OCI-LY1 (cell line): ENCODE measurements around the gene CPEB1.

Experiments used
- H2AFZ ChIP-seq: fragments of 200-600 bp; sonication (generic), shearing (Covaris generic); 2 replicates; pipeline ENCODE4 v1.6.0; 2014; ENCODE audit warnings: antibody characterized with exemption, mild to moderate bottlenecking, low read length
- H3F3A ChIP-seq: fragments of 200-600 bp; sonication (generic), shearing (Covaris generic); 2 replicates; pipeline ENCODE4 v1.6.0; 2014; ENCODE audit warnings: mild to moderate bottlenecking, antibody characterized with exemption, low read length, moderate library complexity; ENCODE audit not compliant: insufficient read depth
- H3K27ac ChIP-seq: fragments of 200-600 bp; sonication (generic); 2 replicates; pipeline ENCODE4 v1.5.1; 2014; ENCODE audit warnings: low read length, mixed run types, mild to moderate bottlenecking, low read depth; ENCODE audit not compliant: poor library complexity, severe bottlenecking
- H3K27me3 ChIP-seq: fragments of 200-600 bp; sonication (generic); 2 replicates; pipeline ENCODE4 v1.6.0; 2014; ENCODE audit warnings: antibody characterized with exemption, mild to moderate bottlenecking, low read length, moderate library complexity; ENCODE audit not compliant: insufficient read depth
- H3K36me3 ChIP-seq: fragments of 200-600 bp; sonication (generic); 2 replicates; pipeline ENCODE4 v1.6.1; 2014; ENCODE audit warnings: mild to moderate bottlenecking, antibody characterized with exemption, low read length, moderate library complexity, mixed read lengths; ENCODE audit not compliant: insufficient read depth
- H3K4me1 ChIP-seq: fragments of 200-600 bp; sonication (generic); 2 replicates; pipeline ENCODE4 v1.5.1; 2014; ENCODE audit warnings: mild to moderate bottlenecking, low read length, moderate library complexity; ENCODE audit not compliant: insufficient read depth, severe bottlenecking
- H3K4me2 ChIP-seq: fragments of 200-600 bp; sonication (generic), shearing (Covaris generic); 2 replicates; pipeline ENCODE4 v1.6.1; 2014; ENCODE audit warnings: low read length
- H3K4me3 ChIP-seq: fragments of 200-600 bp; sonication (generic); 2 replicates; pipeline ENCODE4 v1.5.1; 2014; ENCODE audit warnings: low read length, low read depth, mild to moderate bottlenecking, mixed read lengths; ENCODE audit not compliant: poor library complexity, severe bottlenecking
- H3K79me2 ChIP-seq: fragments of 200-600 bp; shearing (Covaris generic); 2 replicates; pipeline ENCODE4 v1.6.1; 2016; ENCODE audit warnings: mixed run types, low read length, mixed read lengths; ENCODE audit not compliant: insufficient read depth
- H3K9ac ChIP-seq: fragments of 200-600 bp; sonication (generic), shearing (Covaris generic); 2 replicates; pipeline ENCODE4 v1.6.1; 2014; ENCODE audit warnings: mild to moderate bottlenecking, low read length, mixed read lengths
- H3K9me2 ChIP-seq: fragments of 200-600 bp; sonication (generic), shearing (Covaris generic); 2 replicates; pipeline ENCODE4 v1.6.1; 2014; ENCODE audit warnings: low read depth, mild to moderate bottlenecking, low read length, mixed read lengths
- H3K9me3 ChIP-seq: fragments of 200-600 bp; shearing (Covaris generic); 2 replicates; pipeline ENCODE4 v1.6.1; 2014; ENCODE audit warnings: low read length, mixed read lengths
- H4K20me1 ChIP-seq: fragments of 200-600 bp; sonication (generic), shearing (Covaris generic); 2 replicates; pipeline ENCODE4 v1.6.0; 2016; ENCODE audit warnings: mild to moderate bottlenecking, low read length; ENCODE audit not compliant: insufficient read depth
- EZH2 ChIP-seq: fragments of 200-600 bp; sonication (generic), shearing (Covaris generic); IDR thresholded peaks from 2 replicates; pipeline ENCODE4 v1.8.0; 2017; ENCODE audit warnings: borderline replicate concordance, mixed run types, mild to moderate bottlenecking, antibody characterized with exemption, low read length, moderate library complexity, mixed read lengths
- TF ChIP-seq, protein P1 (sequence below): fragments of 200-600 bp; sonication (generic), shearing (Covaris generic); IDR thresholded peaks from 2 replicates; pipeline ENCODE4 v1.5.1; 2017; ENCODE audit warnings: mild to moderate bottlenecking, antibody characterized with exemption, low read length, moderate library complexity, mixed read lengths

Gene CPEB1

DNA sequence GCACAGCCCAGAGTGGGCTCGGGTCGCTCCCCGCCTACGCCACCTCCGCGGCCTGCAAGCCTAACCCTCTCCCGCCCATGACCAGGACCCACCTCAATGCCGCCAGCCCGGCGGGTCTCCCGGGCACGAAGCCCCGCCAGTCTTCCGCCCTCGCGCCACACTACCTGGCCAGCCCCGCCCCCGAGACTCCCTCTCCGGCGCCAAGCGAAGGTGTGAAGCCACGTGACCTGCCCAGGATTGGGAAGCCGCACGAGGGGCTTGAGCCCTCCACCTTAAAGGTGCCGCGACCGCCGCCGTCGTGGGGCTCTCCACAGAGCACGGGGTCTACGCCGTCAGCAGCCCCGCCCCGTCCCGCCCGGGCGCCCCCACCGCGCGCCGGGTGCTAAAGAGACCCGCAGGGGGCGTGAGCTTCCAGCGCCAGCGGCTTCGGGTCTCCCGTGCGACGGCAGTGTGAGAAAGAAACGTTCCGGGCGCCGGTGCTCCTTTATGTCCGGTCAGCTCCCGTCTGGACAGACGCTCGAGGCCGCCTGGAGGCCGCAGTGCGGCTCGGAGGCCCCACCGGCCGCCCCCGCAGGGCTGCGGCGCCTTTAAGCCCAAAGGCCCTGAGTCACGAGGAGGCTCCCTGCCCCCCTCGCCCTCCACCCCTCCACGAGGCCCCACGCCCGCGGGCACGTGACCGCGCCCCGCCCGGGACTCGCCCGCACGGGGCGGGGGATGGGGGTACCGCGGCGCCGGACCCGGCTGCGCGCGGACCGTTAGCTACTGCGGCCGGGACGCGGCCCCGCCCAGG is at the start of gene CPEB1:
Gene CPEB1 (minus strand): TSS at position 319 of the 790 bp plus-strand sequence. CDS start 18,904 bp downstream, outside the sequence.
- no peak within 1 kb of the TSS for H3K27ac ChIP-seq
- TF ChIP-seq, protein P1, sequence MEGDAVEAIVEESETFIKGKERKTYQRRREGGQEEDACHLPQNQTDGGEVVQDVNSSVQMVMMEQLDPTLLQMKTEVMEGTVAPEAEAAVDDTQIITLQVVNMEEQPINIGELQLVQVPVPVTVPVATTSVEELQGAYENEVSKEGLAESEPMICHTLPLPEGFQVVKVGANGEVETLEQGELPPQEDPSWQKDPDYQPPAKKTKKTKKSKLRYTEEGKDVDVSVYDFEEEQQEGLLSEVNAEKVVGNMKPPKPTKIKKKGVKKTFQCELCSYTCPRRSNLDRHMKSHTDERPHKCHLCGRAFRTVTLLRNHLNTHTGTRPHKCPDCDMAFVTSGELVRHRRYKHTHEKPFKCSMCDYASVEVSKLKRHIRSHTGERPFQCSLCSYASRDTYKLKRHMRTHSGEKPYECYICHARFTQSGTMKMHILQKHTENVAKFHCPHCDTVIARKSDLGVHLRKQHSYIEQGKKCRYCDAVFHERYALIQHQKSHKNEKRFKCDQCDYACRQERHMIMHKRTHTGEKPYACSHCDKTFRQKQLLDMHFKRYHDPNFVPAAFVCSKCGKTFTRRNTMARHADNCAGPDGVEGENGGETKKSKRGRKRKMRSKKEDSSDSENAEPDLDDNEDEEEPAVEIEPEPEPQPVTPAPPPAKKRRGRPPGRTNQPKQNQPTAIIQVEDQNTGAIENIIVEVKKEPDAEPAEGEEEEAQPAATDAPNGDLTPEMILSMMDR: peak; percentile 11; the same call in 1 of the 2 replicates
- no peak for TF ChIP-seq EZH2
- H3K9me2 ChIP-seq: no peaks in the 10 kb centered on the region
- no peaks in the 10 kb centered on the region for H3K27me3 ChIP-seq
- peak within 1 kb of the TSS; percentile 60; the same call in 1 of the 2 replicates for H3K9ac ChIP-seq
- H3K4me1 ChIP-seq: no peaks in the 10 kb centered on the region
- no peaks in the 10 kb centered on the region for H3K36me3 ChIP-seq
- H3K9me3 ChIP-seq: no peaks in the 10 kb centered on the region
- peak within 1 kb of the TSS; percentile 69 for H3K4me2 ChIP-seq
- no peaks in the 10 kb centered on the region; the same call in 1 of the 2 replicates for H4K20me1 ChIP-seq
- peak within 1 kb of the TSS; percentile 65 for H3K4me3 ChIP-seq
- H2AFZ ChIP-seq: no peak within 1 kb of the TSS
- H3F3A ChIP-seq: no peaks in the 10 kb centered on the region
- no peaks in the 10 kb centered on the region for H3K79me2 ChIP-seq

DNA sequence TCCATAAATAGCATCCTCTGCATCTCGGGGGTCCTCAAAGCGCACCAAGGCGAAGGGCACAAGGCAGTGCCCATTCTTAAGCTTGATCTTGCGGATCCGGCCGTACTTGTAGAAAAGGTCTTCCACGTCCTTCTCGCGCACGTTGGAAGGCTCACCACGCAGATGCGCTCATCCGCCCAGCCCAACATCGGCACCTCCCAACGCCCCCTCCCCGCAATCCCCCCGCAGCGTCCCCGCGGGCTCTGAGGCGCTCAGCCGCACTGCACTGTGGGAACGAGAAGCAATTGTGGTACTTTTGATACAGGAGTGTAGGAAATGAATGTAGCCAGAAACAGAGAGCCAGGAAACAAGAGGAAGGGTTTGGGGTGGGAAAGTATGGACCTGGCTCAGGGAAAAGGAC is 45.0 kb upstream of the CPEB1 start:
- no peak overlapping the region for H3K4me3 ChIP-seq
- no peak overlapping the region for H3K4me2 ChIP-seq
- TF ChIP-seq EZH2: no peak
- TF ChIP-seq, protein P1: no peak
- H3K4me1 ChIP-seq: no peaks in the 10 kb centered on the region
- no peaks in the 10 kb centered on the region for H3F3A ChIP-seq
- H3K27me3 ChIP-seq: no peaks in the 10 kb centered on the region; the same call in 1 of the 2 replicates
- H3K27ac ChIP-seq: no peak overlapping the region
- H3K79me2 ChIP-seq: no peaks in the 10 kb centered on the region
- no peaks in the 10 kb centered on the region for H3K9me2 ChIP-seq
- no peaks in the 10 kb centered on the region for H4K20me1 ChIP-seq
- no peak overlapping the region for H2AFZ ChIP-seq
- no peaks in the 10 kb centered on the region for H3K36me3 ChIP-seq
- no peak overlapping the region for H3K9ac ChIP-seq
- no peaks in the 10 kb centered on the region for H3K9me3 ChIP-seq

DNA sequence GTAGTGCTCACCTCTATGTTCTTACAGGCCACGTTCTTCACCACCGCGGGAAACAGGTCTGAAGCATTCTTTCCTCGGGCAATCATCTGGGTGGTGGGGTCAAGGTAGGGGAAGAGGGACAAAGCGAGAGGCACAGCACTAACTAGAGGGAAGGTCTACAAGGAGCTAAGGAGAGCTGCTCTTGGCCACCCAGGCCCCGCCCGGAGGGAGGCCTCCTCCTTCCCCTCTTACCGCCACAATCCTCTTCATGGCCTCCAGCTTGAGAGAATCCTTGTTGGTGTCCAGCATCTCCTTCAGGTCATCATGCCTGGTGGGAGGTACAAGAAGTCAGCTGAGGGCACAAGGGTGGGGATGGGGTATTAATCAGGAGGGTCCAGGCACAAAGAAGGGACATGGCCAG is 42.0 kb upstream of the CPEB1 start:
- Histone ChIP-seq H3K27ac (no peak overlapping the region), H3K27me3 (no peaks in the 10 kb centered on the region; the same call in 1 of the 2 replicates)
- no peak for TF ChIP-seq EZH2
- TF ChIP-seq, protein P1: no peak

More for the DNA sequence above, 42.0 kb upstream of the CPEB1 start:
- Histone ChIP-seq H3K9me3 (no peaks in the 10 kb centered on the region), H2AFZ (no peak overlapping the region), H3K9ac (no peak overlapping the region), H3K36me3 (no peaks in the 10 kb centered on the region), H3K4me2 (no peak overlapping the region), H3K4me1 (no peaks in the 10 kb centered on the region), H3F3A (no peaks in the 10 kb centered on the region), H4K20me1 (no peaks in the 10 kb centered on the region), H3K9me2 (no peaks in the 10 kb centered on the region), H3K4me3 (no peak overlapping the region), H3K79me2 (no peaks in the 10 kb centered on the region)
